ENCODE results near the gene PRKAG2.
"Not testable (repeated sequence)": the region's sequence is repeated elsewhere in the genome, so short reads cannot be mapped to it uniquely, and the experiment has no call there.

PRKAG2 gene

DNA sequence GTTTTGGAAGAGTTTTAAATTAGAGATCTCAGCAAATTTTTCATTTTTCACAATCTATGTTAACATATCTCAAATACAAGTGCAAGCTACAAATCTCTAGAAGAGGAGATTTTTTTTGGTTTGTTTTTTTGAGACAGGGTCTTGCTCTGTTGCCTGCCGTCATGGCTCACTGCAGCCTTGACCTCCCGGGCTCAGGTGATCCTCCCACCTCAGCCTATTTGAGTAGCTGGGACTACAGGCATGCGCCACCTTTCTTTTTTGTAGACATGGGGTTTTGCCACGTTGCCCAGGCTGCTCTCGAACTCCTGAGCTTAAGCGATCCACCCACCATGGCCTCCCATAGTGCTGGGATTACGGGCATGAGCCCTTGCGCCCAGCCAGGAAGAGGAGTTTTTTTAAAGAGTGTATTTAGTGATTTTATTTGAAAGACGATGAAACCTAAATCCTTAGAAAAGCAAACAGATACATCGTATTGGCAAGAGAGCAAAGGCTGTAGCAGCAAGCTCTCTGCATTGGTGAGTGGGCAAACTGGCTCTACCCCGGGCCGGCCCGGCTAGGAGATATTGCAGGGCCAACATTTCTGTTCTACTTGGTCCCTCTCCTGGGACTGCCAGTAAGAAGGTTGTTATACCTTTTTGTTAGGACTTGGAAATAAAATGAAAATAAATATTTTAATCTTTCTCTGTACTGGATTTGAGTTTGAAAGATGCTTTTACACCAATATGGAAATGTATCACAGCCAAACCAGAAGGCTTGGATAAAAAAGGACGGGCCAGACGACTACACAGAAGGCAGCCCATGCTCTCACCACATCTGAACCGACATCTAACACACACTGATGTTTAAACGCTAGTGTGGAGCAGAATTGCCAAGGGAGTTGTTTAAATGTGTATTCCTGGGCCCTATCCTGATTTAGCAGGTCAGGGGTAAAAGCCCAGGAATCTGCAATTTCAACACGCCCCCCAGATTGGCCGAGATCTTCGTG is 307.7 kb downstream of the PRKAG2 start:
- DNase-seq = no peak

DNA sequence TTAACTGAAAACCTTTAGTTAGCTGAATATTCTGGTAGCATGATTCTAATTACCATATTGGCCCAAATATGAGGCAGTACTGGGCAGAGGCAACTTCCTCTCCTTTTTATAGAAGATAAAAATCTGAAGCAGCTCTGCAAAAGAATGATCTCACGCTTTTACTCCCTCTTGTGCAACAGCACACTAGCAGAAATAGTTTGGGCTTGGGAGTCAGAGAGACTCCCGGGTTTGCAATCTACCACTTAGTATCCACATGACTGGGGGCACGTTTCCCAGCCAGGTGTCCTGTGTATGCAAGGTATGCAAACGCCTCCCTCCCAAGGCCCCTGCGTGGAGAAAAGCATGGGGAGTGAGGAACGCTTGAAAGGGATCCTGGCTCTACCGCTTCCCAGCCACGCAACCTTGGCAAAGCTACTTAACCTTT is 310.0 kb downstream of the PRKAG2 start:
- no peak for DNase-seq

- no peak for DNase-seq
Observed at GRCh38 chr7:151565541-151565940, 311.4 kb downstream of the PRKAG2 start.

DNA sequence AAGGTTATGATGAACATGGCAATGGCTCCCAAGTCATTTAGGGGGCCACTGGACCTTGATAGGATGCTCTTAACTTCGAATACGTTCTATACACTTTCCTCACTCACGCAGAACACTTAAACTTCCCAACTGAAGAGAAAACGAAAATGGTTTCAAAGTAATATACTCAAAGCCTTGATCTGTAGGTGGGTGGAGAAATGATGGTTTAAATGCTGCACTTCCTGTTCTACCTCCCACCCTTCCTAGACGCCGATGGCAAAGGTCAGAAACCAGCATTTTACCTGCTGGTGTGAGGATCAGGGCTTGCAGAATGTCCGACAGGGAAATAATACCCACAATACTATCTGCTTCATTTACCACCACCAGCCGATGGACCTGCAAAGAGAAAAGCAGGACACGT is 316.7 kb downstream of the PRKAG2 start:
- no peak for DNase-seq

GRCh38 chr7:151559557-151560183 is 317.2 kb downstream of the PRKAG2 start:
- DNase-seq = no peak

DNA sequence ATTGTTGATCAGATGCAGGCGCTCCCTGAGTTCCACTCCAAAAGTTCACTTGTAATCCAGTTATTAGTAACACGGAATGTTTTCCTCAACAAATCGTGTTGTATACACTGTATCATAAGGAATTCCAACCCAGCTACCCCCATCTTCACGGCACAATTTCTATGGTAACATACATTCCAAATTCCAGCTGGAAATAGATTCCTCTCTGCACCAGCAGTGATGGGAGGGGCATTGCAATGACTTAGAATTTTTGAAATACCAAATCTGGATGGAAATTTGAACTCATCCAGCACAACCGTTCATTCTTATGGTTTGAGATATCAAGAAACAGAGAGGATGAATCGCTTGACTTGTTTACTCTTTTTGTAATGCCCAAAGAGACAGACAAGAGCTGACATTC is 318.3 kb downstream of the PRKAG2 start:
- no peak for DNase-seq

DNA sequence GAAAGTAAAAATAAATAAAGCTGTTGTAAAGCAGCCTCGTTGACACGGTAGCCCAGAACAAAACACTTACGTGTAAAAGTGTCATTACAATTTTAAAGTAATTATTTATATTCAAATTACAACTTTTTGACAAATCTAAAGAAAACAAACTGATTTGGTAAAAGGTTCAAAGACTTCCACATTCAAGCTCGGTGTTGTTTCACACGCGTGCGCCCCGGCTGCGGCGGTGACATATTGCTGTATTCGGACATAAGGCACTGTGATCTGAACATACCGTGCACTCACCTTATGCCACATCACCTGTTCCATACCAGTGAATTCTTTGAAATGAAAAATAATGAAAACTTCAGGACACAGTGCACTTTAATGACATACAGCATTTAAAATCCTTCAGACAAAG is 320.3 kb downstream of the PRKAG2 start:
- no peak for DNase-seq

GRCh38 chr7:151553356-151553755 is 323.6 kb downstream of the PRKAG2 start:
- DNase-seq = no peak

DNA sequence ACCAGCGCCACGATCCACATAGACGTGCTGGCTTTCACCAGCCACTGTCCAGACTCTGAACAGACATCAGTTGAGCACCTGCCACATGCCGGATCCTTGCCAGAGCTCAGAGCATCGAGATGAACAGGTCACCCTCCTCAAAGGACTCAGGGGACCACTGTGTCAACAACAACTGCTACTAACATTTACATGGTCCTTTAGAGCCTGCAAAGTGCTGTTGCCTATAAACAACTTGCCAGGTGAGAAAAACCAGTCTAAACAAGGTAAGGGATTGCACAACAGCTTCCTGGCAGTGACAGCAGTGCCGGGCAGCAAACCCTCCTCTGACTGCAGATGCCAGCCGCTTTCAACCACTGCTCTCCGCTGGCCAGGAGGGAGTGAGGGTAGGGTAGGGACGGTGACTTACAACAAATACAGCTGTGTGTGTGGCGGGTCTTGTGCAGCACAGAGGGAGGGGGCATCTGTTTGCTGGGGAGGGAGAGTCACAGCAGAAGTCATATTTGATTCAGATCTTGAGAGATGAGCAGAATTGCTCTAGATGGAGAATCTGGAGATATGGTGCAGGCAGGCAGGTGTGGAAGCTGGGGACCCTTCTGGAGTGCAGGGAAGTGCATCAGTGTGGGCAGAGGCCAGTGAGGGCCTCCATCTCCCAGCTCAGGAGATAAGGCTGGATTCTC is 324.4 kb downstream of the PRKAG2 start:
- no peak for DNase-seq

DNA sequence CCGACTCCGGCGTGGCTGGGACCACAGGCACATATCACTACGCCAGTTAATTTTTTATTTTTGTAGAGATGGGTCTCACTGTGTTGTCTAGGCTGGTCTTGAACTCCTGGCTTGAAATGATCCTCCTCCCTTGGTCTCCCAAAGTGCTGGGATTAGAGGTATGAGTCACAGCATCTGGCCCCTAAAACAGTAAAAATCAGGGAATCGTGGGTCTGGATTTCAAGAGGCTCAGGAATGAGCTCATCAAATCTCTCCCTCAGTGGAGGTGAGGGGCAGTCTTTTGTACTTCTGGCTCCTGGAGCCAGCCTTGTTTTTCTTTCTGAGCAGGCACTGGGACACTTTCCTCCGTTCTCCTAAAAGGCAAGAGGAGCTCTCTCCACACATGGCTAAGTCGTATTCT is 325.1 kb downstream of the PRKAG2 start:
- DNase-seq = no peak

GRCh38 chr7:151550656-151551286 is 326.1 kb downstream of the PRKAG2 start:
- no peak for DNase-seq

DNA sequence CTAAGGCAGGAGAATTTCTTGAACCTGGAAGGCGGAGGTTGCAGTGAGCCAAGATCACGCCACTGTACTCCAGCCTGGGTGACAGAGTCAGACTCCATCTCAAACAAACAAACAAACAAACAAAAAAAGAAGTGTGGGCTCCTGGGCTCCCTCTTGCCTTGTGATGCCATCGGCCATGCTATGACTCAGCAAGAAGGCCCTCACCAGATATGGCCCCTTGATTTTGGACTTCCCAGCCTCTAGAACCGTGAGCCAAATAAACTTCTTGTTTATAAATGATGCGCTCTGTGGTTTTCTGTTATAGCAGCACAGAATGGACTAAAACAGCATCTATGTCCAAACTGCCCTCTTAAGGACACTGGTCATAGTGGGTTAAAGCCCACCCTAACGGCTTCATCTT is 327.3 kb downstream of the PRKAG2 start:
- no peak for DNase-seq

GRCh38 chr7:151549083-151549482 is 327.8 kb downstream of the PRKAG2 start:
- DNase-seq = no peak

- DNase-seq = no peak
Observed at GRCh38 chr7:151544183-151544582, 332.7 kb downstream of the PRKAG2 start.

GRCh38 chr7:151542606-151543130 is 334.2 kb downstream of the PRKAG2 start:
- DNase-seq = no peak

- DNase-seq = no peak
Observed at GRCh38 chr7:151541709-151542499, 335.0 kb downstream of the PRKAG2 start.

GRCh38 chr7:151540146-151540545 is 336.8 kb downstream of the PRKAG2 start:
- no peak for DNase-seq

DNA sequence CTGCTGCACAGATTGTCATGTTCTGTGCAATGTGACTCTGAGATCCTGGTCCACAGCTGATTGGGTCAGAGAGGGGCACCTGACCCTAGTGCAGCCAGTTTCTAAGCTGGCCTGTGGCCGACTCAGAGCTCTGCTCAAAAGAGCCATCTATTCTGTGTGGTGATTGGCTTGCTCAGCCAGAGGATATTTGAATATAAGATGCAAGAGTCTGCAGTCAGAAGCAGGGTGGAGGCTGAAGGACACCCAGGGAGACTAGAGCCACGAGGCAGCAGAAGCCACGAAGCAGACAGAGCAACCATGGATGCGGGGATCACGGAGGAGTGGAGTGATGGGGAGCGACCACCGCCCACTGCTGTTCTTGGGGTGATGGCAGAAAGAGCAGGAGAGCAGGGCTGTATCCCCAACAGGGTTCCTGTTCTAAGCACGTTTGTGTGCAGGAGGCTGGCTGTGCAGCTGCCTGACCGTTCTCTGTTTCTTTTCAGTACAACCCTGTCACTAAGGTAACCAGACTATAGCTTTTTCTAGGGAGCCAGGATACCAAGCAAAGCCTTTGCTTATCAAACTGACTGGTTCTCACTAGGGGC is 337.7 kb downstream of the PRKAG2 start:
- no peak for DNase-seq

GRCh38 chr7:151537818-151538561 is 338.9 kb downstream of the PRKAG2 start:
- no peak for DNase-seq

DNA sequence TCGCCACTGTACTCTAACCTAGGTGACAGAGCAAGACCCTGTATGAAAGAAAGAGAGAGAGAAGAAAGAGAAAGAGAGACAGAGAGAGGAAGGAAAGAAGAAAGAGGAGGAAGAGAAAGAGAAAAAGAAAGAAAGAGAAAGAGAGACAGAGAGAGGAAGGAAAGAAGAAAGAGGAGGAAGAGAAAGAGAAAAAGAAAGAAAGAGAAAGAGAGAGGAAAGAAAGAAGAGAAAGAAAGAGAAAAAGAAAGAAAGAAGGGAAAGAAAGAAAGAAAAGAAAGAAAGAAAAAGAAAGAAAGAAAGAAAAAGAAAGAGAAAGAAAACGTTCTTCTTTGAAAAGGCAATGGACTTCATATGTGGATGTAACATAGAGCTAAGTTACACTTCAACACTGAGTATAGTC is 340.7 kb downstream of the PRKAG2 start:
- DNase-seq = not testable (repeated sequence)

- DNase-seq = no peak
Observed at GRCh38 chr7:151529842-151530241, 347.1 kb downstream of the PRKAG2 start.

All from stimulated activated CD4-positive, alpha-beta T cell treated with anti-CD3 and anti-CD28 coated beads, Interleukin-1b, Interleukin-23, amount 100 ng/mL, for 48 hours (primary cell).